Progenitor cell of endocrine pancreas (in vitro differentiated cells): ENCODE data around the gene CCDC148. TPM values are rescaled to one million over a fixed set of nuclear protein-coding genes. Genes with fewer than 3 reads are reported as not detected.

Source experiments
- DNase-seq: peaks from one replicate; pipeline ENCODE4 v3.0.0; 2021; ENCODE audit warnings: low spot score; ENCODE audit not compliant: unreplicated experiment
- H3K27ac Mint-ChIP-seq: 2 replicates; pipeline ENCODE4 v1.8.0; 2021; ENCODE audit warnings: mild to moderate bottlenecking, moderate library complexity, mixed read lengths
- H3K27me3 Mint-ChIP-seq: 2 replicates; pipeline ENCODE4 v1.8.0; 2021; ENCODE audit warnings: mixed read lengths
- H3K36me3 Mint-ChIP-seq: 2 replicates; pipeline ENCODE4 v1.8.0; 2022; ENCODE audit warnings: mixed read lengths; ENCODE audit not compliant: insufficient read depth
- H3K4me1 Mint-ChIP-seq: 2 replicates; pipeline ENCODE4 v1.8.0; 2021; ENCODE audit warnings: low read depth, mixed read lengths
- H3K4me3 Mint-ChIP-seq: 2 replicates; pipeline ENCODE4 v1.8.0; 2021; ENCODE audit warnings: low read depth, mild to moderate bottlenecking, moderate library complexity, mixed read lengths
- H3K9me3 Mint-ChIP-seq: 2 replicates; pipeline ENCODE4 v1.8.0; 2021; ENCODE audit warnings: low read depth, mixed read lengths
- CTCF ChIP-seq: fragments of 200-600 bp; sonication (generic); IDR thresholded peaks from one replicate; pipeline ENCODE4 v1.5.0; 2021; ENCODE audit warnings: antibody characterized with exemption, mild to moderate bottlenecking; ENCODE audit not compliant: unreplicated experiment
- total RNA-seq: library from RNA; stranded (reverse); gene quantifications from 2 replicates; pipeline ENCODE4 v1.2.1, GENCODE V29; 2021

CCDC148 gene
- total RNA-seq, 1 donor from 2014 or later = 3.9 TPM

GRCh38 chr2:158402665-158403064 is 53.9 kb downstream of the CCDC148 start:
- Mint-ChIP-seq H3K4me3 (no peak overlapping the region), H3K9me3 (peaks cover 5% of the 10 kb centered on the region), H3K27me3 (no peaks in the 10 kb centered on the region), H3K4me1 (no peaks in the 10 kb centered on the region), H3K36me3 (peaks cover 2% of the 10 kb centered on the region), H3K27ac (no peak overlapping the region)
- no peak for TF ChIP-seq CTCF
- no peak for DNase-seq

DNA sequence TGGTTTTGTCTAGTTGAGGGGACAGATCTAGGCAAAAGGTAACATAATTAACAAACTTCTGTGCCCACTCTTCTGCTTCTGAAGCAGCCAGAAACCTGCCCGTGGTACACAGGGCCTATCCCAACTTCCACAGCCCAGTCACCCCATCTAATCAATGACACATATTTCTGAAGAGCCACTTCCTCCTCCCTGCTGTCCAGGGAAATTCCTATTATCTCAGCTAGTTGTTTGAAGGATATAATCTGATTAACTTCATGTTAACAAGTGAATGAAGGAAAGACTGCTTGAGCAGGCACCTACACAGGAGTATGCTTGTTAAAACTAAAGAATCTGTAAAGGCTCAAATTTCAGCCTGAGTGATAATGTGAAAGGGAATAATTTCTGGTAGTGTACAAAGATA is 61.4 kb downstream of the CCDC148 start:
- Mint-ChIP-seq H3K27me3 (no peaks in the 10 kb centered on the region), H3K9me3 (peaks cover 5% of the 10 kb centered on the region), H3K4me1 (peaks cover 5% of the 10 kb centered on the region), H3K4me3 (no peak overlapping the region), H3K27ac (no peak overlapping the region), H3K36me3 (peaks cover 2% of the 10 kb centered on the region)
- TF ChIP-seq CTCF = no peak
- DNase-seq = no peak

DNA sequence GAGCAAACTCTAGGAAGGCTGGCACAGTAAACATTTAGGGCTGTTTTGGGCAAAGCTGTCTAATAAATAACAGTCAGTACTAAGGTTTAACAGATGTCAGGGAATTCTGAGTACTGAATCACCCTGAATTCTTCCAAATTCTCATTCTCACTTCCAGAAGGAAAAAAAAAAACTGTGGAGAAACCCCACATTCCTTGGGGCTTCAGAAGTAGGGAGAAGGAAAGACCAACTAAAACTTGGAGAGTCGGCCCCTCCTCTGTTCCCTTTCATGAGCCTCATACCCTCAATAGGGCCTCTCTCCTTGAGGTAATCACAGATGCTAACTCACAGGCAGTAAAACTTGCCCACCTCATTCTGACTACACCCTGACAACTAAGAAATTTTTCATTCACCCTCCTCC is 62.1 kb downstream of the CCDC148 start:
- no peak overlapping the region for H3K4me3 Mint-ChIP-seq
- H3K27me3 Mint-ChIP-seq = no peaks in the 10 kb centered on the region
- no peak for TF ChIP-seq CTCF
- H3K4me1 Mint-ChIP-seq = peaks cover 5% of the 10 kb centered on the region
- H3K9me3 Mint-ChIP-seq = no peaks in the 10 kb centered on the region
- H3K27ac Mint-ChIP-seq = no peak overlapping the region
- H3K36me3 Mint-ChIP-seq = no peaks in the 10 kb centered on the region
- no peak for DNase-seq

DNA sequence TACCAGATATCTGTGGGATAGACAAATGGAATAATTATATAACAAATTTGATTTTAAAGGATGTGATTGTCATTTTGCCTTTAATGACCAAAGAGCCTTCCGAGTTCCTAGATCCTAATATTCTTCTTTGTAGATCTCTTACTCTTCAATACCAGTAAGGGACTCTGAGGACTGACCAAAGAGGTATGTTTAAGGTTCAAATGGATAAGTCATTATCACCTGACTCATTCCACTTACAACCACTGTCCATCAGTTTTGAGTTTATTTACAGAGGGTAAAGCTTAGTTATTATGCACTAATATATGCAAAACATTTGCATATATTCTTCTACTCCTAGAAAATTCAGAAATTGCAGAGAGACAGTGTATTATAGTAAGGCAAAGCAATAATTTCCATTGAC is 62.7 kb downstream of the CCDC148 start:
- Mint-ChIP-seq H3K27ac (no peak overlapping the region), H3K4me3 (no peak overlapping the region)
- no peak for DNase-seq

DNA sequence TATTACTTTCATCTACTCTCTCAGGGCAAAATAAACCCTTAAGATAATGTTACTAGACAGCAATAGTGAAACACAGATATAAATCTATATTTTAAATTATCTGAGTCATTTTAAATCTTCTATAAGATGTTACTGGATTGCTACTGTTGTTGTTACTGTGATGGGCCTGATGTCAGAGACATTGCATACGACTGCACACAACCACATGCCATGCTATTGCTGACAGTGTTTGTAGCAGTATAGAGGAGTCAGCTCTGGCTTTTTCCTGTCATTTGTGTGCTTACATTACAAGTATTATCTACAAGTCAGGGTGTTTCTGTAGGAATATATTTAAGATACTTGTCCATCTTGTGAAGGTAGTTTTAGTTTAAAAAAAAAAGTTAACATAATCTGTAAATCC is 63.9 kb downstream of the CCDC148 start:
- Mint-ChIP-seq H3K27me3 (no peaks in the 10 kb centered on the region), H3K9me3 (no peaks in the 10 kb centered on the region), H3K4me3 (no peak overlapping the region), H3K4me1 (peaks cover 5% of the 10 kb centered on the region), H3K36me3 (no peaks in the 10 kb centered on the region), H3K27ac (no peak overlapping the region)
- DNase-seq = no peak
- TF ChIP-seq CTCF = no peak

More for the DNA sequence above, 62.7 kb downstream of the CCDC148 start:
- no peaks in the 10 kb centered on the region for H3K36me3 Mint-ChIP-seq
- no peak for TF ChIP-seq CTCF
- peaks cover 5% of the 10 kb centered on the region for H3K4me1 Mint-ChIP-seq
- no peaks in the 10 kb centered on the region for H3K27me3 Mint-ChIP-seq
- no peaks in the 10 kb centered on the region for H3K9me3 Mint-ChIP-seq
